ENCODE results near the gene ARID1B.

Gene ARID1B

GRCh38 chr6:157201083-157201482 is 423.9 kb downstream of the ARID1B start:
- no peak for DNase-seq

- DNase-seq, result no peak
These were observed 426.1 kb downstream of the ARID1B start for GRCh38 chr6:157203312-157203744.

- DNase-seq, result no peak
These were observed 426.6 kb downstream of the ARID1B start for GRCh38 chr6:157203764-157204163.

GRCh38 chr6:157205473-157206358 is 428.5 kb downstream of the ARID1B start:
- DNase-seq, result no peak

GRCh38 chr6:157206359-157206815 is 429.2 kb downstream of the ARID1B start:
- DNase-seq, result no peak

GRCh38 chr6:157207521-157208076 is 430.4 kb downstream of the ARID1B start:
- DNase-seq, result no peak

GRCh38 chr6:157209865-157210530 is 432.8 kb downstream of the ARID1B start:
- no peak for DNase-seq

GRCh38 chr6:157210954-157211353 is 433.8 kb downstream of the ARID1B start:
- no peak for DNase-seq

- no peak for DNase-seq
These were observed 434.7 kb downstream of the ARID1B start for GRCh38 chr6:157211603-157212455.

GRCh38 chr6:157213426-157213825 is 436.2 kb downstream of the ARID1B start:
- no peak for DNase-seq

- DNase-seq, result no peak
These were observed 436.9 kb downstream of the ARID1B start for GRCh38 chr6:157213907-157214565.

- no peak for DNase-seq
These were observed 438.5 kb downstream of the ARID1B start for GRCh38 chr6:157215717-157216116.

- DNase-seq, result no peak
These were observed 439.4 kb downstream of the ARID1B start for GRCh38 chr6:157216570-157216969.

- DNase-seq, result no peak
These were observed 440.2 kb downstream of the ARID1B start for GRCh38 chr6:157217198-157217893.

- DNase-seq, result no peak
These were observed 440.8 kb downstream of the ARID1B start for GRCh38 chr6:157217894-157218370.

- DNase-seq, result no peak
These were observed 441.4 kb downstream of the ARID1B start for GRCh38 chr6:157218371-157219198.

- no peak for DNase-seq
These were observed 442.3 kb downstream of the ARID1B start for GRCh38 chr6:157219201-157220200.

GRCh38 chr6:157220485-157220884 is 443.3 kb downstream of the ARID1B start:
- no peak for DNase-seq

All from retina (tissue), 1 donor.